GM23248 (cell line): ENCODE results near the gene SP110. TPM values are rescaled to one million over a fixed set of nuclear protein-coding genes. Genes with fewer than 3 reads are reported as not detected.
A peak's percentile ranks its signal among the peaks of the same experiment; 100 is the strongest.

Experiments used
- DNase-seq: peaks from one replicate; pipeline ENCODE4 v3.0.0-alpha.2; 2015
- H2AFZ ChIP-seq: fragments of 200-600 bp; sonication (generic); 2 replicates; pipeline ENCODE4 v1.6.1; 2016; ENCODE audit warnings: antibody characterized with exemption
- H3F3A ChIP-seq: fragments of 200-600 bp; sonication (generic); 2 replicates; pipeline ENCODE4 v1.6.1; 2016; ENCODE audit warnings: mild to moderate bottlenecking, antibody characterized with exemption, mixed run types; ENCODE audit not compliant: insufficient read depth
- H3K27ac ChIP-seq: fragments of 200-600 bp; sonication (generic); 2 replicates; pipeline ENCODE4 v1.5.1; 2016; ENCODE audit warnings: mild to moderate bottlenecking
- H3K27me3 ChIP-seq: fragments of 200-600 bp; sonication (generic); replicated peaks from 2 replicates; pipeline ENCODE4 v1.6.1; 2016; ENCODE audit warnings: mild to moderate bottlenecking; ENCODE audit not compliant: insufficient read depth
- H3K36me3 ChIP-seq: fragments of 200-600 bp; sonication (generic); 2 replicates; pipeline ENCODE4 v1.6.1; 2016; ENCODE audit warnings: low read depth, mild to moderate bottlenecking
- H3K4me1 ChIP-seq: fragments of 200-600 bp; sonication (generic); 2 replicates; pipeline ENCODE4 v1.6.1; 2016; ENCODE audit warnings: mild to moderate bottlenecking; ENCODE audit not compliant: insufficient read depth
- H3K4me2 ChIP-seq: fragments of 200-600 bp; sonication (generic); one replicate; pipeline ENCODE4 v1.6.1; 2016; ENCODE audit warnings: mild to moderate bottlenecking; ENCODE audit not compliant: unreplicated experiment
- H3K4me3 ChIP-seq: fragments of 200-600 bp; sonication (generic); 2 replicates; pipeline ENCODE4 v1.5.1; 2016; ENCODE audit warnings: mild to moderate bottlenecking
- H3K79me2 ChIP-seq: fragments of 200-600 bp; sonication (generic); 2 replicates; pipeline ENCODE4 v1.6.1; 2016; ENCODE audit warnings: mild to moderate bottlenecking; ENCODE audit not compliant: insufficient read depth
- H3K9ac ChIP-seq: fragments of 200-600 bp; sonication (generic); 2 replicates; pipeline ENCODE4 v1.6.1; 2016; ENCODE audit warnings: mild to moderate bottlenecking
- H3K9me2 ChIP-seq: fragments of 200-600 bp; sonication (generic); 2 replicates; pipeline ENCODE4 v1.6.1; 2016; ENCODE audit warnings: mixed run types, mild to moderate bottlenecking, moderate library complexity; ENCODE audit not compliant: insufficient read depth
- H3K9me3 ChIP-seq: fragments of 200-600 bp; sonication (generic); one replicate; pipeline ENCODE4 v1.6.1; 2017; ENCODE audit warnings: low read depth
- H4K20me1 ChIP-seq: fragments of 200-600 bp; sonication (generic); 2 replicates; pipeline ENCODE4 v1.6.0; 2016; ENCODE audit not compliant: insufficient read depth
- EZH2 ChIP-seq: fragments of 200-600 bp; sonication (generic); IDR thresholded peaks from 2 replicates; pipeline ENCODE4 v1.6.1; 2018; ENCODE audit warnings: antibody characterized with exemption, mild to moderate bottlenecking; ENCODE audit not compliant: insufficient read depth, poor library complexity, severe bottlenecking
- EZH2phosphoT487 ChIP-seq: fragments of 200-600 bp; sonication (generic); IDR thresholded peaks from 2 replicates; pipeline ENCODE4 v1.6.1; 2018; ENCODE audit warnings: antibody characterized with exemption, moderate library complexity, mild to moderate bottlenecking, low read depth; ENCODE audit not compliant: insufficient read depth
- WGBS, 2 experiments: methylation state at CpG; one replicate each; pipeline ENCODE4 v1.1.6; 2015 to 2017; ENCODE audit warnings: low lambda C conversion rate in 2 of 2, low coverage in 1 of 2; ENCODE audit errors: missing lambda C conversion rate in 2 of 2; 5-methylcytosine and 5-hydroxymethylcytosine counted together
- in situ Hi-C: fragments of 300-500 bp; cut with MboI; formaldehyde crosslinking; loops from 2 replicates; pipeline ENCODE4 v1.15.0; 2020
- polyA plus RNA-seq: library from polyadenylated mRNA; unstranded; fragments of >200 nt; fragmentation: Nextera tagmentation; extraction: Ambion mirVana; gene quantifications from 2 replicates; pipeline ENCODE4 v1.2.1, GENCODE V29; 2016
- total RNA-seq: library from RNA; depleted of rRNA; stranded (reverse); fragments of >200 nt; shearing (Covaris generic); gene quantifications from 2 replicates; pipeline ENCODE4 v1.2.3, GENCODE V29; 2014

The SP110 gene
- total and polyA plus RNA-seq, 2 experiments from 2014 or later: 13.4 to 24.3 TPM

GRCh38 chr2:230164139-230164538 is 55.6 kb downstream of the SP110 start:
- no peaks in the 10 kb centered on the region for H3K4me1 ChIP-seq
- no peaks in the 10 kb centered on the region for H3K9me2 ChIP-seq
- no peak overlapping the region for H2AFZ ChIP-seq
- H3K4me3 ChIP-seq: no peak overlapping the region
- DNase-seq: no peak
- H3K79me2 ChIP-seq: no peaks in the 10 kb centered on the region
- H3K36me3 ChIP-seq: no peaks in the 10 kb centered on the region
- H4K20me1 ChIP-seq: no peaks in the 10 kb centered on the region
- TF ChIP-seq EZH2 (no peak), EZH2phosphoT487 (no peak)
- no peak overlapping the region for H3K27ac ChIP-seq
- H3K9me3 ChIP-seq: no peaks in the 10 kb centered on the region
- no peak overlapping the region for H3K9ac ChIP-seq
- H3K27me3 ChIP-seq: no peaks in the 10 kb centered on the region
- no peaks in the 10 kb centered on the region for H3F3A ChIP-seq
- 83 to 87% methylated on average over 1 of the region's 1 CpG for WGBS, 2 experiments
- in situ Hi-C loops: loop anchor here (5.0 kb wide), 1 partner anchor 157 kb away; no protein-coding TSS in a partner anchor
- H3K4me2 ChIP-seq: no peak overlapping the region

GRCh38 chr2:230162981-230163380 is 56.8 kb downstream of the SP110 start:
- Histone ChIP-seq H3K9ac (no peak overlapping the region), H4K20me1 (no peaks in the 10 kb centered on the region), H3F3A (no peaks in the 10 kb centered on the region), H3K9me3 (no peaks in the 10 kb centered on the region), H3K4me2 (no peak overlapping the region), H3K4me1 (no peaks in the 10 kb centered on the region), H3K4me3 (no peak overlapping the region), H3K79me2 (no peaks in the 10 kb centered on the region), H3K36me3 (no peaks in the 10 kb centered on the region), H2AFZ (no peak overlapping the region), H3K9me2 (no peaks in the 10 kb centered on the region), H3K27ac (no peak overlapping the region), H3K27me3 (no peaks in the 10 kb centered on the region)
- TF ChIP-seq EZH2phosphoT487 (no peak), EZH2 (no peak)
- 17% methylated on average over 5 of the region's 5 CpGs for WGBS, 2 experiments
- DNase-seq: no peak
- in situ Hi-C loops: loop anchor here (5.0 kb wide), 1 partner anchor 156 kb away; no protein-coding TSS in a partner anchor

GRCh38 chr2:230161184-230161583 is 58.6 kb downstream of the SP110 start:
- no peak overlapping the region for H3K4me2 ChIP-seq
- H3K4me1 ChIP-seq: no peaks in the 10 kb centered on the region
- H3F3A ChIP-seq: no peaks in the 10 kb centered on the region
- no peaks in the 10 kb centered on the region for H3K79me2 ChIP-seq
- no peaks in the 10 kb centered on the region for H3K27me3 ChIP-seq
- H3K27ac ChIP-seq: no peak overlapping the region
- in situ Hi-C loops: loop anchor here (5.0 kb wide), 1 partner anchor 154 kb away; no protein-coding TSS in a partner anchor
- no peaks in the 10 kb centered on the region for H3K9me3 ChIP-seq
- WGBS, 2 experiments: 64 to 68% methylated on average over 6 of the region's 6 CpGs
- no peak overlapping the region for H2AFZ ChIP-seq
- no peaks in the 10 kb centered on the region for H3K9me2 ChIP-seq
- H3K4me3 ChIP-seq: no peak overlapping the region
- H4K20me1 ChIP-seq: no peaks in the 10 kb centered on the region
- DNase-seq: peak; percentile 76
- no peaks in the 10 kb centered on the region for H3K36me3 ChIP-seq
- TF ChIP-seq EZH2phosphoT487 (no peak), EZH2 (no peak)
- H3K9ac ChIP-seq: no peak overlapping the region

GRCh38 chr2:230160112-230160660 is 59.6 kb downstream of the SP110 start:
- Histone ChIP-seq H3F3A (no peaks in the 10 kb centered on the region), H3K79me2 (no peaks in the 10 kb centered on the region), H3K27ac (no peak overlapping the region), H3K9ac (no peak overlapping the region), H3K4me3 (no peak overlapping the region), H3K27me3 (no peaks in the 10 kb centered on the region), H4K20me1 (no peaks in the 10 kb centered on the region), H3K36me3 (no peaks in the 10 kb centered on the region), H3K4me2 (no peak overlapping the region), H3K9me3 (no peaks in the 10 kb centered on the region), H3K9me2 (no peaks in the 10 kb centered on the region), H3K4me1 (no peaks in the 10 kb centered on the region), H2AFZ (0 out of 2 replicates have a peak overlapping the region, but pooled peaks have one; percentile 32)
- peak; percentile 70 for DNase-seq
- TF ChIP-seq EZH2phosphoT487: no peak
- TF ChIP-seq EZH2: no peak
- in situ Hi-C loops: loop anchor here (5.0 kb wide), 1 partner anchor 153 kb away; no protein-coding TSS in a partner anchor
- WGBS, 2 experiments: 27 to 37% methylated on average over 11 of the region's 11 CpGs
